PC-9 (cell line): ENCODE data around the gene POU4F1.

ENCODE experiments used
- CTCF ChIP-seq: fragments of 200-600 bp; sonication (generic); conservative IDR thresholded peaks from 2 replicates; pipeline ENCODE4 v1.6.1; 2017; ENCODE audit warnings: mixed run types, antibody characterized with exemption, mild to moderate bottlenecking, moderate library complexity
- EZH2 ChIP-seq: fragments of 200-600 bp; sonication (generic); IDR thresholded peaks from 2 replicates; pipeline ENCODE4 v1.8.0; 2017; ENCODE audit warnings: antibody characterized with exemption, low read depth

GRCh38 chr13:78610381-78610883 lies 7.1 kb upstream of the POU4F1 start:
- TF ChIP-seq CTCF (no peak), EZH2 (no peak)
